GM21367 (cell line): ENCODE measurements around the gene NOP10.
"Not testable (repeated sequence)": the region's sequence is repeated elsewhere in the genome, so short reads cannot be mapped to it uniquely, and the experiment has no call there.

ENCODE experiments used
- ATAC-seq: cut with Tn5 transposase; IDR thresholded peaks from one replicate; pipeline ENCODE4 v1.9.1; 2021; ENCODE audit not compliant: unreplicated experiment

NOP10 gene

DNA sequence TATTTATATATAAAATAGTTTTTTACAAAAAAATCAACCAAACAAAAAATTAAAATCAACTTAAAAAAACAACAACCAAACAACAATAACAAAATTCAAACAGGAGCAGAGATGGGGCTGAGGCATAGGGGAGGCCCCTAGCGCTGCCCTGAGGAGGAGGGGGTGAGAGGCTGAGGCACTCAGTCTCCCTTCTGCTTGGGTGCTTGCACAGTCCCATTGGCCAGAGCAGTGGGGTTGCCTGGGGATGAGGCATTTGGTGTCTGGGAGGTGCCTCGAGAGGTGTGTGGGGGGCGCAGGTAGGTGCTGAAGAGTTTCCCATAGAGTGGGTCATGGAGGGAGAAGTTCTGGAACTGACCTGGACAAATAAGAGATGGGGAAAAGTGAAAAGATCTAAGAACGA, 16.0 kb upstream of the NOP10 start:
- no peak for ATAC-seq

DNA sequence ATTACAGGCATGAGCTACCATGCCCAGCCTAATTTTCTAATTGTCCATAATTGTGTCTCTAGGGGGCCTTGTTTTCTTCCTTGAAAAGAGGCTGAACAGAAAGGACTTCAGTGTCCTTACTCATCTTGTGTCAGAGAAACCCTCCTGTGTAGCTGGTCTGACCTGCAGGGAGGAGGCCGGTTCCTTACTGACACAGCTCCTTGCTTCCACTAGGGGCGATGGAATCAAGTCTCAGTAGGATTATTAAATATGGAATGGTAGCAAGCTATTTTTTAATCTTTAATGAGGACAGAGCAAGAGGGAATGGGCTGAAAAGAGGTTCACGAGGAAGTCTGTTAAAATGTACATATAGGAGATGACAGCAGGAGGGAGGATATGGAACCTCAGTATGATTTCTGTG, 15.4 kb upstream of the NOP10 start:
- no peak for ATAC-seq

DNA sequence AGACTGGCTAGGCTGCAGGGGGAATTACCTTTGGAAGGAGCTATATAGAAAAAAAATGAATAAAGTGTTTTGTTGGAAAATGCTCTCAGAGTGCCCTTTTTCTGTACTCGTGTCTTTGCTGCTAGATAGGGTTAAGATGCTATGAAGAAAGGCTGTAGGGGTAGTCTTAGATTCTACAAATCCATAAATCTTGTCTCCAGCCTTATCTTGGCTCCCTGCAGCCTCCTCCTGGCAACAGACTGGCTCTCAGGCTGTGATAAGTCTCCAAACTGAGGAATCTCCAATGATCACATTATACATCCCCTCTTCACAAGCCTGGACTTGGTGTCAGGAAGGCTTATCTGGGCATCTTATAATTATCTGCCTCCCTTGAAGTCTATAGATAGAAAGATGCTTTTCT, 14.7 kb upstream of the NOP10 start:
- ATAC-seq = no peak

DNA sequence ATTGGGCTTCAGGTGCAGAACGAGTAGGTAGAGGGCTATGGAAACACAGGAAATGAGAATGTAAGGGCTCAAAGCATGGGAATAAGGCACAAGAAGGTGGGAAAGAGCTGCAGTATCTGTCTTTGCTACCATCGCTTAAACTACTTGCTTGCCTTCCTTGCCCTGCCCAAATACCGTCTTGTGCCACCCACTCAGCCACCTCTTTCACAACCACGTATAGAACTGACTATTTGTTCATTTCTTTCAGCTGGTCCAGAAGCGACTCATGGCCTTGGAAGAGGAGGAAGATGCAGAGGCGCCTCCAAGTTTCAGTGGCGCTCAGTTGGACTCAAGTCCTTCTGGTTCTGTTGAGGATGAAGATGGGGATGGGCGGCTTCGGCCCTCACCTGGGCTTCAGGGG, 12.3 kb upstream of the NOP10 start:
- ATAC-seq = no peak

DNA sequence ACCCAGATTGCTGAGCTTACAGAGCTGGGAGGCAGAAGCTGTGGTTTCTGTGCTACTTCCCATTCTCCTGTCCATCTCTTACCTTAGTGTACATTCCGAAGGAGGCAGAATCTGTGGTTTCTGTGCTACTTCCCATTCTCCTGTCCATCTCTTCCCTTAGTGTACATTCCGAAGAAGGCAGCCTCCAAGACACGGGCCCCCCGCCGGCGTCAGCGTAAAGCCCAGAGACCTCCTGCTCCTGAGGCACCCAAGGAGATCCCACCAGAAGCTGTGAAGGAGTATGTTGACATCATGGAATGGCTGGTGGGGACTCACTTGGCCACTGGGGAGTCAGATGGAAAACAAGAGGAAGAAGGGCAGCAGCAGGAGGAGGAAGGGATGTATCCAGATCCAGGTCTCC, 11.3 kb upstream of the NOP10 start:
- no peak for ATAC-seq

DNA sequence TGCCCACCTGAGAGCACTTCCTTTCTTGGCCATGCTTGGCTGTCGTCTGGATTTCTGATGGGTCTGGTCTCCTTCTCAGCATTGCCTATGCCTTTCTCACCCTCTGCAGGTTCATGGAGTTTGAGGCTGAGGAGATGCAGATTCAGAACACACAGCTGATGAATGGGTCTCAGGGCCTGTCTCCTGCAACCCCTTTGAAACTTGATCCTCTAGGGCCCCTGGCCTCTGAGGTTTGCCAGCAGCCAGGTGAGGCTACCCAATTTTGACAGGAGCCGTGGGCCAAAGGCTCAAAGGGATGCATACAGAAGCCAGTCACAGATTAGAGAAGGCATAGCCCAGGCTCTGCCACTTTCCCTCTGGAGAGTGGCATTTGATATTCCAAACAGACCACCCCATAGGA, 10.7 kb upstream of the NOP10 start:
- ATAC-seq = no peak

DNA sequence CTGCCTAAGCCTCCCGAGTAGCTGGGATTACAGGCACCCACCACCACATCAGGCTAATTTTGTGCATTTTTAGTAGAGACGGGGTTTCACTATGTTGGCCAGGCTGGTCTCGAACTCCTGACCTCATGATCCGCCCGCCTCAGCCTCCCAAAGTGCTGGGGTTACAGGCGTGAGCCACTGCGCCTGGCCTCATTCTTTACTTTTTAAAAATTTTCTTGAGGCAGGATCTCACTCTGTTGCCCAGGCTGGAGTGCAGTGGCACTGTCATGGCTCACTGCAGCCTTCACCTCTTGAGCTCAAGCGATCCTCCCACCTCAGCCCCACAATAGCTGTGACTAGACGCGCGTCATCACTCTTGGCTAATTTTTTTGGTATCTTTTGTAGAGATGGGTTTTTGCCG, 10.1 kb upstream of the NOP10 start:
- not testable (repeated sequence) for ATAC-seq

DNA sequence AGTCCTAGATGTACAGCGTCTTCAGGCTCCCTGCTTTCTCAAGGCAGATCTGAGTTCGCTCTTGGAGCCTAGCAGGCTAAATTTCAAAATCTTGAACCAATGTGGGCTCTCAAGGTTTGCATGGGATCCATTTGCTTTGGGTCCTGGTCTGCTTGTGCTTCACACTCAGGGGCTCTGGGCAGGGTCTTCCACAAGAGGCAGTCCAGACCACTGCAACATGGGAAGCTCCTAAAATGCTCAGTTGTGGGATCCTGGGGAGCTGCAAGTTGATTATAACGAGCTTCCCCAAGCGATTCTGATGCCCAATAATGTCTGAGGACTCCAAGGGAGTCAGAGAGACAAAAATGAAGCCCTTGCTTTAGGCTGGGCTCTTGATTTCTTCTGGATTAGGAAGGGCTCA, 6.8 kb upstream of the NOP10 start:
- no peak for ATAC-seq

DNA sequence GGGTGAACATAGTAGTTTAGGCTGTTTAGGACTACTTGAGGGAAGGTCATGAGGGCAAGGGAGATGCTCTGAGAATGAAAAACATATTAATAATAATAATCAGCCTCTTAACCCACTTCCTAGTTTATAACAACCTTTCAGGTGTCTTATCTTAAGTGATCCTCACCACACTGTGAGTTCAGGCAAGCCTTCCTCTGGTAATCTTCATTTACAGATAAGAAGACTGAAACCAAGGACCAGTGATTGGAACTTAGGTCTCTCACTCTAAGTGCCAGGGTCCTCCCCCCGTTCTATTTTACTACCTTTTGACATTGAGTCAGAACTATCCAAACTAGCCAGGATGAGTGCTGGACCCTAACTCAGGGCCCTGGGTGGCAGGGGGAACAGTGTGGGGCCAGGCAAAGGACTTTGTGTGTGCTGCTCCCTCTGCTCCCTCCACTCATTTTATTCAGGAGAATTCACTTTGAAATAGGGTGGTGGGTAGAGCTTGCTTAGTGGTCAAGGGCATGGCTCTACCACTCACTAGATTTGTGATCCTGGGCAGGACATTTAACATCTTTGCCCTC, 5.9 kb upstream of the NOP10 start:
- ATAC-seq = no peak

DNA sequence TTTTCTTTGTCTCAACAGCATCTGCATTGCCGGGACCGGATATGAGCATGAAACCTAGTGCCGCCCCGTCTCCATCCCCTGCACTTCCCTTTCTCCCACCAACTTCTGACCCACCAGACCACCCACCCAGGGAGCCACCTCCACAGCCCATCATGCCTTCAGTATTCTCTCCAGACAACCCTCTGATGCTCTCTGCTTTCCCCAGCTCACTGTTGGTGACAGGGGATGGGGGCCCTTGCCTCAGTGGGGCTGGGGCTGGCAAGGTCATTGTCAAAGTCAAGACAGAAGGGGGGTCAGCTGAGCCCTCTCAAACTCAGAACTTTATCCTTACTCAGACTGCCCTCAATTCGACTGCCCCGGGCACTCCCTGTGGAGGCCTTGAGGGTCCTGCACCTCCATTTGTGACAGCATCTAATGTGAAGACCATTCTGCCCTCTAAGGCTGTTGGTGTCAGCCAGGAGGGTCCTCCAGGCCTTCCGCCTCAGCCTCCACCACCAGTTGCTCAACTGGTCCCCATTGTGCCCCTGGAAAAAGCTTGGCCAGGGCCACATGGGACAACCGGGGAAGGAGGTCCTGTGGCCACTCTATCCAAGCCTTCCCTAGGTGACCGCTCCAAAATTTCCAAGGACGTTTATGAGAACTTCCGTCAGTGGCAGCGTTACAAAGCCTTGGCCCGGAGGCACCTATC, 5.2 kb upstream of the NOP10 start:
- ATAC-seq = no peak

DNA sequence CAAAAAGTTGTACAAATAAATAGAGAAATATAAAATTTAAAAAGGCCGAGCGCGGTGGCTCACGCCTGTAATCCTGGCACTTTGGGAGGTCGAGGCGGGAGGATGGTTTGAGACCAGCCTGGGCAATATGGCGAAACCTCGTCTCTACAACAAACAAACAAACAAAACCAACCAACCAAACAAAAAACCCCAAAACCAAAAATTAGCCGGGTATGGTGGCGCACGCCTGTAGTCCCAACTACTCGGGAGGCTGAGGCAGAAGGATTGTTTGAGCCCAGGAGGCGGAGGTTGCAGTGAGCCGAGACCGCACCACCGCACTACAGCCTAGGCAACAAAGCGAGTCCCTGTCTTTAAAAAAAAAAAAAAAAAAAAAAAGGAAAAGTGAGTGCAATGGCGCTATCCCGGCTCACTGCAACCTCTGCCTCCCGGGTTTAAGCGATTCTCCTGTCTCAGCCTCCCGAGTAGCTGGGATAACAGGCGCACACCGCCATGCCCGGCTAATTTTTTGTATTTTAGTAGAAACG, 661 bp downstream of the NOP10 start:
- ATAC-seq = not testable (repeated sequence)

DNA sequence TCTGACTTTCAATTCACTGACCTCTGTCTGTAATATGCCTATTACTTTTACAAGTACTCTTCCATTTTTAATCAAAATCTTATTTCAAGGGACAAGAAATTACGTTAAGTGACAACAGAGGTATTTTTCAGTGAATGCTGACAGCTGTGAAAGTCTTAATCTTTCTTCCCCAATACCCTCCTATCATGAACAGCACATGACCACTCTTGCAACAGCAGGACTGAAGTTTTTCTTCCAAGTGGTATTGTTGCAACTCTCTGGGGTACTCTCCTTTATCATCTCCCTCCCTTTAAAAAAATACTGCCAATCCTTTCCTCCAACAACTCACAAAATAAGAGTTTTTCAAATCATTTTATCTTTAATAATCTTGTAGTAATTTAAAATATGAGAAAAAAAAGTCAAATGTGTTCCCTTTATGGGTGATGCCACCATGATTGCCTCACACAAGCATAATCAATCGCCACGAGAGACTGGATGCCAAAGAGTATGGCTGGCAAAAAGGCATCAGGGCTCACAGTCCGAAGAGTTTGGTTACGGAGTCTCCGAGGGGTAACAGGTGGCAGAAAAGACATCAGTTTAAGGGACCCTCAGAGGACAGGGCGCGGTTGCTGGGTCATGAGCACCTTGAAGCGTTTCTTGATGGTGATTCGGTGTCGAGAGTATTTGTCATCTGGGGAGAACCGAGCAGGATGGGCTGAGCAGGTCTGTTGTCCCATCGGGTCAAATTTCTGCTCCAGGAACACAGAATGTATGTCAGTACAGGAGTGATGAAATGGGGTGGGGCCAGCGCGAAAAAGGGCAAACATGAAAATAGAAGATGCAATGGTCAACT, 1.3 kb downstream of the NOP10 start:
- no peak for ATAC-seq

DNA sequence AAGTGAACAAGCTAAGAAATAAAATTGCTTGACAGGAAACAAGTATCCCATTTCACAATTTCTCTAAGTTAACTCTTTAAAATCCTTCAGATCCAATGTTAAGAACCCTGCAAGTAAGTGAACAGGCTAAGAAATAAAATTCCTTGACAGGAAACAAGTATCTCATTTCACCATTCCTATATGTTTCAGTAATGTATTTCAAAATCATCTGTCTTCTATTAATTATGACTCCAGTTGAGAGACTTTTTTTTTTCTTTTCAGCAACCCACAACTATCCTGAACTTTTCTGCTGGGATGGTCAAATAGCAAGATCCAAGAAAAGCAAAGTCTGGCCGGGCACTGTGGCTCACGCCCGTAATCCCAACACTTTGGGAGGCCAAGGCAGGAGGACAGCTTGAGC, 3.0 kb downstream of the NOP10 start:
- no peak for ATAC-seq

DNA sequence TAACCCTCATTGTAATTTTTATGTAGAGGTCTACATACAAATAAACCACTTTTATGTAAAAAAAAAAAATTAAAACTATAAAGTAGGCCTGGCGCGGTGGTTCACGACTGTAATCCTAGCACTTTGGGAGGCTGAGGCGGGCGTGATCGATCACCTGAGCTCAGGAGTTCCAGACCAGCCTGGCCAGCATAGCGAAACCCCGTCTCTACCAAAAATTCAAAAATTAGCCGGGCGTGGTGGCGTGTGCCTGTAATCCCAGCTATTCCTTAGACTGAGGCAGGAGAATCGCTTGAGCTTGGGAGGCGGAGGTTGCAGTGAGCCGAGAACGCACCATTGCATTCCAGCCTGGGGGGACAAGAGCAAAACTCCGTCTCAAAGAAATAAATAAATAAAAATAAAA, 4.6 kb downstream of the NOP10 start:
- no peak for ATAC-seq

DNA sequence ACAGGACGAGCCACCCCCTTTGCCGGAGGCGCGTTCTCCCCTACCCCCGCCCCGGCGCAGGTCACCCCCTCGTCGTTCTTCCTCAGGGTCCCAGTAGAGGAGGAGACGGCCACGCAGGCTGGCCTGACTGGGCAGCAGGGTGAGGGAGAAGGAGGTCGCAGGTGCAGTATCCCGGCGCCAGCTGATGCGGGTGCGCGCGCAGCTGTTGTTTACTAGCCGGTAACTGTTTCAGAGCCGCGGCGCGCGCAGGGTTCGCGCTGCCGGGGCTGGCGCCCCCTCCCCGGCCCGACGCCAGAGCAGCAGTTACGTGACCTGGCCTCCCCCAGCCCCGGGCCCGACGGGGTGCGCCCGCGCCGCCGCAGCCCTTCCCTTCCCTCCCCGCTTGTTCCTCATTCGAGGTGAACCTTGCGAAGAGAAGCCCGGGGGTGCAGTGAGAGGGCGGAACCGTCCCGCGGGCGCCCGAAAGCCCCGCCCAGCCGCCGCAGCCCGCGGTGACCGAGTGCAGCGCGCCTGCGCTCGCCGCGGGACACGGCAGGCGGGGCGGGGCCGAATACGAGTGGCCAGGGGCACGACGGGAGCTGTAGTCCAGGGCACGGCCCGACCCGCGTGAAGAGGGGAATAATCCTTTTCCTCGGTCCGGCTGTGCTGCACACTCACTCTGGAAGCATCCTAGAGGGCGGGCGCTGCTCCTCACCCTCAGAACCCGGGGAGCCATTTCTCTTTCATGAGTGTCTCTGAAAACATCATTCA, 5.2 kb downstream of the NOP10 start, which contains the start of gene SLC12A6:
TSS of gene SLC12A6 (minus strand) at position 225 of the 750 bp plus-strand sequence. CDS start 1,101 bp downstream, outside the sequence.
- ATAC-seq = peak; percentile 63

DNA sequence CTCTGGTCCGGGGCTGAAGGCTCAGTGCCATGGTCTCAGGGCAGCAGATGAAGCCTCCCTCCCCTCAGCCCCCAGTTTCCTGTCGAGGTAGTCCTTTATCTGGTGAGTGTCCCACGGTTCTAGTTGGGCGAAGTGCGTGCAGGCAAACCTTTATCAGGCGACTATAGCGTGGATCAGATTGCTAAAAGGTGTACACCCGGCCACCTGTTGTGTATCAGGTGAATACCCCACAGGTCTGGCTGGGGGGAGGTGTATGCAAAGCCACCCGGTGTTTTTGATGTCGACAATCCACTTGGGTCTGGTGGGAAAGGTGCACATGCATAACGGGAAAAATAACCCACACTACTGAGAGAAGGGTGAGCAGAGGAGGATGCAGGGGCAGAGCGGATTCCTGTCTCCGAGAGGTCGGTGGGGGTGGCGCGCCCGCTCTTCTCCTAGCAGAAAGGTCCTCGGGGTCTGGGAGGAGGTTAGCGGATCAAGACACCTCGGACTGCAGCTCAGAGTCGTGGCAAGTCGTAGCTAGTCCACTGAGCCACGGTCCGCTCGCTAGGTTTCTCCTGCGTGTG, 5.9 kb downstream of the NOP10 start:
- peak; percentile 3 for ATAC-seq

DNA sequence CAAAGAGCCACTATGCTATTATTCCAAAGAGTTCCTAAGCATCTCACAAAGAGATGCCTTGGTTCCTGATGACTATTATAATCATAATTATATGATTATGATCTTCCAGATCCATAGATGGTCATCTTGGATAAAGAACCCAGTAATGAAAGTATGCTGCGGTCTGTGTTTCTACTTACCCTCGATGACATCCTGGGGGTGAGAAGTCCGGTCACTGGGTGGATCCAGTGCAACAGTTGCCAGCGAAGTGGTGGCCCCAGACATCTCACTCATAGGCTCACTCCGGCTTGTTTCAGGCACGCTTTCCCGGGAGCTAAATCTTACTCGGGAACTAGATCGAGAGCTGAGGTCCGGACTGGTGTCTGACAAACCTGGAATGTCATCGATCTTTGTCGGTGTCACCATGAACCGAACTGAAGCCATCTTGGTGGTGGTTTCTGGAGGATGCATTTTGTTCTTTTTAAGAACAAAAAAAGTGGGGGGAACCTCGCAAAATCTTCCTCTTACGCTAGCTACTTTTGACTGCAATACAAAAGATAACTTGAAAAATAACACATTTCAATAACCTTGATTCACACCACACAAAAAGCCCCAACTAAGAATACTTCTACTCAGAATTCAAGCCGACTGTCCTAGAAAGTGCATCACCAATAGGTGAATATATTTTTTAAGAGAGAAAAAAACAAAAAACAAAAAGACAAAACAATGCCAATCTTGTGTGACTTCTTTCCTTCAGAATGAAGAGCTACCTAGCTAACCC, 6.5 kb downstream of the NOP10 start:
- ATAC-seq = no peak

DNA sequence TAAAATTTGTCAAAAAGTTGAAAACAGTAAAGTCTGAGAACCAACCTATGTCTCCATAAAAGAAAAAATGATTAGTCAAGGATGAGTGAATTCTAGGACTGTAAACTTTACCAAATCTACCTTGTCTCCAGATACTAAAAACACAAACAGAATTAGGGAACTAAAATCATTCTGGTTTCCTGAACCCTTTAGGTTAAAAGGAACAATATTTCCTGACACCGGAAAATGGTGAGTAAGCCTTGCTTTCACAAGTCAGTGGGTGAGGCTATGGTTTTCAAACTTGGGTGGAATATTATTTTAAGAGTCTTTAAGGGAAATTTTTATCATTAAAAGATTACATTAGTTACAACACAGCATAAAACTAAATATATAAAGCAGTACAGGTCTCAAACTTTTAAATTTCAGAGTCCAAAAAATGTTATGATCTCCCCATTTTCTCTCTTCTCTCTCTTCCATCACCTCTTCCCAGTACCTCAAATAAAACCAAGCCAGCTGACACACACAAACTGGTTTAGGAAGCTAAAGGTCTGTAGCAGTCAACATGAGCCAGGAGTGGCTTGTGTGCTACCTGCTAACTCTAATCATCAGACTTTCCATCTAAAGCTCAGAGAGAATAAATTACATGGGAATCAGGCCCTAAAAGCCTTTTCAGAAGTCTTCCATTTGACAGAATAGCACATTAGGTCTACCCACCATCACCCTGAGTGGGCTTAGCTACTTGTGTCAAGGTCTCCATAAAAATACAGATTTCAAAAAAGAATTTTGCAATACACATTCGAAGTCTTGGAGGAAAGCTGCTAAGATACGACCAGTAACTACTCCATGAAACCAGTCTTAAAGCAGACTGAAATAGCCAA, 7.5 kb downstream of the NOP10 start:
- no peak for ATAC-seq

DNA sequence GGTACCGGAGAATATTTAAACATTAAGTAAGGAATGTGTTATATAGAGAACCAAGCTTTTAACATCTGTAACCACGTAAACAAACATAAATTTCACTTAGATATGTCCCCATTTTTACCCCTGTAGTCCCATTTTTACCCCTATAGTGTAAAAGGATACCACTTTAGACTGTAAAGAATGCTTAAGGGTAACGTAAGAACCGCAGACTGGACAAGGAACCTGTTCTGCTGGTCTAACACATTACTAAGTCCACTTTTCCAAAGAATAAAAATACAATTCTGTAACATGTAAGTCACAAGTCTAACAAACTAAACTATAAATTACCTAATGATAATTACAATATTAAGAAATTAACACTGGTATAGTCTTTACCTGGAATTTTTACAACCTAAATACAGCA, 8.3 kb downstream of the NOP10 start:
- ATAC-seq = no peak
